HT1080 (cell line): ENCODE measurements around the gene PPP1R17. TPM values are rescaled to one million over a fixed set of nuclear protein-coding genes. Genes with fewer than 3 reads are reported as not detected.
A peak's percentile ranks its signal among the peaks of the same experiment; 100 is the strongest.

Source experiments
- DNase-seq: peaks from one replicate; pipeline ENCODE4 v3.0.0-alpha.2; 2015; ENCODE audit warnings: low read depth
- polyA plus RNA-seq, 2 experiments: library from polyadenylated mRNA; depleted of rRNA; stranded (reverse); fragments of >200 nt; gene quantifications; 2 replicates each; pipeline ENCODE4 v1.2.3, GENCODE V29; 2015
- total RNA-seq: library from RNA; depleted of rRNA; stranded (reverse); fragments of >200 nt; shearing (Covaris generic); gene quantifications from 2 replicates; pipeline ENCODE4 v1.2.3, GENCODE V29; 2014; rRNA removed

Gene PPP1R17
- total RNA-seq = not detected in 2 replicates
- not detected in 2 replicates for polyA plus RNA-seq (2015; cell fraction: cytosol; rRNA removed)
- not detected in 2 replicates for polyA plus RNA-seq (2015; cell fraction: nucleus; rRNA removed)

- DNase-seq = no peak
These were observed at the start of gene PPP1R17 for GRCh38 chr7:31687024-31687748. PPP1R17 (plus strand) TSS chr7:31687215; CDS start chr7:31692442, 5,227 bp downstream.

- DNase-seq = no peak
These were observed 46.6 kb upstream of the PPP1R17 start for GRCh38 chr7:31640381-31640780.

DNA sequence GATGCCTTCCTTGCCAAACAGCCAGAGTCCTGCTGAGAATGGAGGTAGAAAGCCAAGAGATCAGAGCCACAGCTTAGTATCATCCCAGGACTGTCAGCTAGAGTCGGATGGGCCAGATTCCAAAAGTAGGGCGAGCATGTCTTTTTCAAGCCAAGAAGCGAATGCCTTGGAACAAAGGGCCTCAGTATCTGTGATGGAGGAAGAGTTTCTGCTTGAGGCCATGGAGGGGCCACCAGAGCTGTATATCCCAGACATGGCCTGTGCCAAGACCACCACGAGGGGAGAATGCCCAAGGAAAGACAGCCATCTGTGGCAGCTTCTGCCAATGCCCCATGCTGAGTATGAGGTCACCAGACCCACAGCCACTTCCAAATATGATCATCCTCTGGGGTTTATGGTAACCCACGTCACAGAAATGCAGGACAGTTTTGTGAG, 44.3 kb upstream of the PPP1R17 start:
- no peak for DNase-seq

DNA sequence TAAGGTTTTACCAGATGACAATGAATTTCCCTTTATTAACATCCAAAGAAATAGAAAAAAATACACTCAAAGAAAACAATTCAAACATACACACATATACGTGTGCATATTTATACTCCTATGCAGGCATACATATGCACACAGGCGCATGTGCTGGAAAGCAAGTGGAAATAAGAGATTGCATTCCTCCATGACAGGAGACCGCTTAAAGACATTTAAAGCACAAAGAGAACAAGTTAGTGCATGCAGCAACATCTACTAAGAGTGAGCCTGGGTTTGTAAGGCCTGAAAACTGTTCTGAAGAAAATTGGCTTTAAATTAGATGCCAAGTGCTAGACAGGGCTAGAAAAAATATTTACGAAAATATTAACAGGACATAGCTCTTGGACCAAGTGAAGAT, 40.1 kb upstream of the PPP1R17 start:
- DNase-seq = no peak

GRCh38 chr7:31647511-31647910, 39.5 kb upstream of the PPP1R17 start:
- DNase-seq = no peak

DNA sequence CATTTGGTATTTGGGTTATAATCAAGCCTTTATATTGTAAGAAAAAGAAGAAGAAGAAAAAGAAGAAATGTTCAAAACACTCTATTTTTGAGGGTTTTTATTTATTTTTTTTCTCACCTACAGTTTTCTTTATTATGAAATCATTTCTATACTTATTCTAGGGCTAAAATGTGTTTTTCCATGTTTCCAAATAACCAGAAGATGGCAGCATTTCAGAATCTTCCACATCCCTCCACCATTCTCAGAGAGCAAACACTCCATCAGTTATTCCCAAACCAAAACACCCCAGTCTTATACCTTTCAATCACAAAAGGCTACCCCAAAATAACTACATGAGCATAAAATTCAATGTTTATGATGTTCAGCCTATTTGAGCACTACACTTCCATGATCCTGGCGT, 38.7 kb upstream of the PPP1R17 start:
- no peak for DNase-seq

- DNase-seq = no peak
These were observed 38.1 kb upstream of the PPP1R17 start for GRCh38 chr7:31648880-31649279.

GRCh38 chr7:31651234-31652062, 35.6 kb upstream of the PPP1R17 start:
- DNase-seq = no peak

DNA sequence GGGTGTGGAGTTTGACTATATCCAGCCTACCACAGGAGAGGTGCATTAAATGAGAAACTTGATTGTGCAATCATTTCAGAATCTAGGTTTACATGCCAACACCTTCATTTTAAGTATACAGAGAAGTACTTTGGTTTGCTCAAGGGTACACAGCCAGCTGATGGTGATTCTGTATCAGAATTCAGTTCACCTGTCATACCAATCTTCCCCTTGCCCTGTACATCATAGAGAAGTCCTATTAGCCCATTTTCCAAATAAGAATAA, 35.0 kb upstream of the PPP1R17 start:
- DNase-seq = no peak

GRCh38 chr7:31663072-31663471, 23.9 kb upstream of the PPP1R17 start:
- peak; percentile 8 for DNase-seq

DNA sequence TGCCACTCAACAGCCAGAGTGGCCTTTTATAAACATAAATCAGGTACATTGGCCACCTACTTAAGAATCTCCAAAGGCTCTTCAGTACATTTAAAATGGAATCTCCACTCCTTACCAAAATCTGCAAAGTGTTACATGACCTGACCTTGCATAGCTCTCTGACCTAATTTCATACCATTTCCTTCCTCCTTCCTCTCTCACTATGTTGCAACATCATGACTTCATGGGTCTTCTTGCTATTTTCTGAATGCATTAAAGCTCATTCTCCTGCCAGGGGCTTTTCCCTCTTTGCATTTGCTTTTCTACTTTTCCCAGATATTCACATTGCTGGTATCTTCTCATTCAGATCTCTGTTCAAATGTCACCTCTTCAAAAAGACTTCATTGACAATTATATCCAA, 22.1 kb upstream of the PPP1R17 start:
- no peak for DNase-seq

- DNase-seq = no peak
These were observed 21.5 kb upstream of the PPP1R17 start for GRCh38 chr7:31665546-31665945.

- DNase-seq = no peak
These were observed 17.6 kb upstream of the PPP1R17 start for GRCh38 chr7:31669461-31669860.

DNA sequence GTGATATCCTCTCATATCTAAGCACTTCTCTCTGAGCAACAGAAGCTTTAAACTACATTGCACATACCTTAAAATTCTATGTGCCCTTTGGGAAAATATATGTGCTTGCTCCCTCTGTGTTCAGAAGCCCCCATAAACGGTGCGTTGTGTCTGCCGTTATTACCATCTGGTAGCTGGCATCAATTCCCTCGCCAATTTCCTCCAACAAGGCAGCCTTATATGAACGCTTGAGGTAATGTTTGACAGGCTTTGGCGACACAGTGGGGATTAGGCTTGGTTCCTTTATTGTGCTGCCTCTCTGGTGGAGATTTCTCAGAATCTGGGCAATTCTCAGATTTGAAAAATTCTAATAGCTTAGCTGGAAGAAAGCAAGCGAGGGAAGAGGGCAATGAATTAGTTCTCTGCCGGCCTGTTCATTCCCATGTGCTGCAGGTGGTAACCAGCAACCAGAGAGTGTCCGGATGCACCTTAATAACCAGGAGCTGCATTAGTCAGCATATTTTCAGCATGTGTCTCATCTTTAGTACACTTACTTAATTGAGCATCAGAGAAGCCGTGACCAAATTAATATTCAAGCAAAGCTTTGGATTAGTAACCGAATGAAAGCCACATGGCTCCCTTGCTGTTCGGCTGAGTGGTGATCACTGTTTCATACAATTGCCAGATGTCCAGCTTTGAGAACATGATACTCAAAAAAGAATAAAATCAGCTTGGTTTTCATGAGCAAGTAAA, 7.3 kb upstream of the PPP1R17 start:
- no peak for DNase-seq

- DNase-seq = no peak
These were observed 3.4 kb upstream of the PPP1R17 start for GRCh38 chr7:31683445-31684225.

DNA sequence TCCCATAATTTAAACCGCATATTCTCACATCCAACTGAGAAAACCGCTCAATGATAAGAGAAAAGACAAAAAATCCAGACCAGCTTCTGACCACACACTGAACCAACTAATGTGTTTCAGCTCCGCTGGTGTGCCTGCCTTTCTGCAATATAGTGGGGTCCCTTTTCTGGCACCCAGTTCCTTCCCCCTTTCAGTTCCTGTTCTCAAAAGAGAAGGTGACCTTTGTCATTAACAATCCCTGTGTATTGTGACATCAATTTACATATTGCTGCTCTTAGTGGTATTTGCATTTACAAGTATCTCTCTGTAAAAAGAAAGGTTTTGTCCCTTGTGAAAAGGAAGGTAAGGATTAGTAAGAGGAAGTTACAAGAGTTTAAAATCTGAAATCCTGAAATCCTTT, 1.4 kb downstream of the PPP1R17 start:
- DNase-seq = no peak

DNA sequence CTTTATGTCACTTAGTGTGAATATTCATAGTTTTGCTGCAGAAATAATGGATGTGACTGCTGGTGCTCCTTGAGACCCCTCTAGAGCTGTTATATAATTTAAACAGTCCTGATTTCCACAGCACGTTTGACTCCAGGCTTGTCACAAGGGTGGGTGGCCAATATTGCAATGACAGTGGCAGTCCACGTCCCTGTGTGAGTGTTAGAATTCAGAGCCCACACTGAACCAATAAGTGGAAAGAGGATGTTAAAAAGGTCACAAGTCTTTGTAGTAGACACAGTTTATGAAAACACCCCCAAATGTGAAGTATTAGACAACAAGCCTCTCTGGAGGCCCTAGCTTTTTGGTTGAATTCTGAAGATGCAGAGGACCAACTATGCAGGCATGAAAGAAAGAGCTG, 2.0 kb downstream of the PPP1R17 start:
- DNase-seq = no peak

DNA sequence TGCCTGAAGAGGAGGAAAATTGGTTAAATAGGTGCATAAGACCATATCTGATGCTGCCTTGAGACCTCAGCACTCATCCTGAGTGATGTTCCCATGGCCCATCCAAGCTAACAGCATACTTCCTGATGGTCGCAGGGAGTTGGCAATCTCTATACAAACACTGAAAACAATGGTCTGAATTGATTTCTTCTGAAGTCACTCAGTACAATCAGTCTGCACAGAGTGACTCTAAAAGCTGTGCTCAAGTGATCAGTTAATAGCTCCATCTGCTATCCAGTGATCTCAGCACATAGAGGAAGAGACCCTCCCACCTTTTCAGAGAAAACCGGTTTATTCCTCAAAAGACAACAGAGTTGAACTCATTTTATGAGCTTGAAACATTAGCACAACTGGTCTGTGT, 3.9 kb downstream of the PPP1R17 start:
- DNase-seq = no peak

GRCh38 chr7:31692451-31692850, 5.4 kb downstream of the PPP1R17 start:
- no peak for DNase-seq

- no peak for DNase-seq
These were observed 5.9 kb downstream of the PPP1R17 start for GRCh38 chr7:31692871-31693270.
